Smooth muscle cell (in vitro differentiated cells): ENCODE measurements around the gene AFAP1. TPM values are rescaled to one million over a fixed set of nuclear protein-coding genes. Genes with fewer than 3 reads are reported as not detected.

Experiments
- DNase-seq: peaks from one replicate; lab custom pipeline; 2025; ENCODE audit not compliant: unreplicated experiment; lab: John Stamatoyannopoulos, UW
- H2AFZ ChIP-seq: fragments of 200-600 bp; sonication (generic); 2 replicates; pipeline ENCODE4 v1.6.0; 2016; ENCODE audit warnings: antibody characterized with exemption, low read depth, mild to moderate bottlenecking
- H3F3A ChIP-seq: fragments of 200-600 bp; sonication (generic); 2 replicates; pipeline ENCODE4 v1.6.0; 2017; ENCODE audit warnings: antibody characterized with exemption, low read depth
- H3K27ac ChIP-seq: fragments of 200-600 bp; sonication (generic); 2 replicates; pipeline ENCODE4 v1.5.1; 2016; ENCODE audit warnings: low read depth, mild to moderate bottlenecking
- H3K27me3 ChIP-seq: fragments of 200-600 bp; sonication (generic); 2 replicates; pipeline ENCODE4 v1.6.1; 2016; ENCODE audit warnings: low read depth, mild to moderate bottlenecking
- H3K36me3 ChIP-seq: fragments of 200-600 bp; sonication (generic); 2 replicates; pipeline ENCODE4 v1.5.1; 2016; ENCODE audit warnings: low read depth
- H3K4me1 ChIP-seq: fragments of 200-600 bp; sonication (generic); 2 replicates; pipeline ENCODE4 v1.5.1; 2016; ENCODE audit warnings: low read depth
- H3K4me2 ChIP-seq: fragments of 200-600 bp; sonication (generic); 2 replicates; pipeline ENCODE4 v1.6.0; 2016; ENCODE audit warnings: mild to moderate bottlenecking
- H3K4me3 ChIP-seq: fragments of 200-600 bp; sonication (generic); 2 replicates; pipeline ENCODE4 v1.5.1; 2016; ENCODE audit warnings: mild to moderate bottlenecking
- H3K79me2 ChIP-seq: fragments of 200-600 bp; sonication (generic); 2 replicates; pipeline ENCODE4 v1.6.0; 2016; ENCODE audit warnings: low read depth, mild to moderate bottlenecking
- H3K9ac ChIP-seq: fragments of 200-600 bp; sonication (generic); 2 replicates; pipeline ENCODE4 v1.6.0; 2016; ENCODE audit warnings: low read depth
- H3K9me3 ChIP-seq: fragments of 200-600 bp; sonication (generic); replicated peaks from 2 replicates; pipeline ENCODE4 v1.5.1; 2016; ENCODE audit warnings: low read depth
- H4K20me1 ChIP-seq: fragments of 200-600 bp; sonication (generic); 2 replicates; pipeline ENCODE4 v1.6.0; 2016; ENCODE audit warnings: low read depth
- WGBS: methylation state at CpG from one replicate; pipeline ENCODE4 v1.1.7; 2016; ENCODE audit warnings: low lambda C conversion rate; 5-methylcytosine and 5-hydroxymethylcytosine counted together
- polyA plus RNA-seq: library from polyadenylated mRNA; unstranded; fragments of >200 nt; fragmentation: Nextera tagmentation; extraction: Ambion mirVana; gene quantifications from 2 replicates; pipeline ENCODE4 v1.2.1, GENCODE V29; 2016
- total RNA-seq: library from RNA; depleted of rRNA; stranded (reverse); fragments of >200 nt; gene quantifications from 2 replicates; pipeline ENCODE4 v1.2.3, GENCODE V29; 2014
- TF ChIP-seq, protein P1 (sequence below): fragments of 200-600 bp; sonication (generic); IDR thresholded peaks from 2 replicates; pipeline ENCODE4 v1.5.1; 2017; ENCODE audit warnings: borderline replicate concordance, mild to moderate bottlenecking, antibody characterized with exemption; ENCODE audit not compliant: insufficient read depth, poor library complexity, severe bottlenecking

AFAP1 gene
- total and polyA plus RNA-seq, 2 experiments from 2014 or later, result 12.6 to 24.8 TPM

DNA sequence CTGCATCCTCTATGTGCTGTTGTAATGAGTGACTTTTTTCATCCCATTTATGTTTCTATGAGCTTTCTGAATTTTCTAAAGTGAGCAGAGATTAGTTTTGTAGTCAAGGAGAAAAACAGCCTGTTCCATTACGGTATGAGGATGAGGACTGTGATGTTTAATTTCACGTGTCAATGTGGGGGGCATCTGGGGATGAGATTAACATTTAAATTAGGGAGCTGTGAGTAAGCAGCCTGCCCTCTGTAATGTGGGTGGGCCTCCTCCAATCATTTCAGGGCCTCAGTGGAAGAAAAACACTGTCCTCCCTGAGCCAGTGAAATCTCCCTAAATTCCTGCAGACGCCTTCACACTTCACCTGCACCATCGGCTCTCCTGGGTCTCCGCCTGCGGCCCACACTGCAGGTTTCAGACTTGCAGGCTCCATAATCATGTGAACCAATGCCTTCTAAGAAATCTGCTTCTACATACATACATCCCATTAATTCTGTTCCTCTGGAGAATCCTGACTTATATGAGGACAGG is 121.7 kb downstream of the AFAP1 start:
- Histone ChIP-seq H3K27me3 (no peaks in the 10 kb centered on the region), H3K9ac (peak overlapping the region; percentile 16), H3K4me2 (peak overlapping the region; percentile 29), H3K79me2 (no peaks in the 10 kb centered on the region), H2AFZ (no peak overlapping the region), H3K36me3 (peaks cover 5% of the 10 kb centered on the region), H3K4me1 (peaks cover 3% of the 10 kb centered on the region), H3F3A (no peaks in the 10 kb centered on the region), H4K20me1 (peaks cover 14% of the 10 kb centered on the region), H3K27ac (peak overlapping the region; percentile 81), H3K9me3 (no peaks in the 10 kb centered on the region), H3K4me3 (no peak overlapping the region)
- WGBS, result 64% methylated on average over 6 of the region's 6 CpGs
- TF ChIP-seq, protein P1, sequence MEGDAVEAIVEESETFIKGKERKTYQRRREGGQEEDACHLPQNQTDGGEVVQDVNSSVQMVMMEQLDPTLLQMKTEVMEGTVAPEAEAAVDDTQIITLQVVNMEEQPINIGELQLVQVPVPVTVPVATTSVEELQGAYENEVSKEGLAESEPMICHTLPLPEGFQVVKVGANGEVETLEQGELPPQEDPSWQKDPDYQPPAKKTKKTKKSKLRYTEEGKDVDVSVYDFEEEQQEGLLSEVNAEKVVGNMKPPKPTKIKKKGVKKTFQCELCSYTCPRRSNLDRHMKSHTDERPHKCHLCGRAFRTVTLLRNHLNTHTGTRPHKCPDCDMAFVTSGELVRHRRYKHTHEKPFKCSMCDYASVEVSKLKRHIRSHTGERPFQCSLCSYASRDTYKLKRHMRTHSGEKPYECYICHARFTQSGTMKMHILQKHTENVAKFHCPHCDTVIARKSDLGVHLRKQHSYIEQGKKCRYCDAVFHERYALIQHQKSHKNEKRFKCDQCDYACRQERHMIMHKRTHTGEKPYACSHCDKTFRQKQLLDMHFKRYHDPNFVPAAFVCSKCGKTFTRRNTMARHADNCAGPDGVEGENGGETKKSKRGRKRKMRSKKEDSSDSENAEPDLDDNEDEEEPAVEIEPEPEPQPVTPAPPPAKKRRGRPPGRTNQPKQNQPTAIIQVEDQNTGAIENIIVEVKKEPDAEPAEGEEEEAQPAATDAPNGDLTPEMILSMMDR, result no peak
- no peak for DNase-seq

DNA sequence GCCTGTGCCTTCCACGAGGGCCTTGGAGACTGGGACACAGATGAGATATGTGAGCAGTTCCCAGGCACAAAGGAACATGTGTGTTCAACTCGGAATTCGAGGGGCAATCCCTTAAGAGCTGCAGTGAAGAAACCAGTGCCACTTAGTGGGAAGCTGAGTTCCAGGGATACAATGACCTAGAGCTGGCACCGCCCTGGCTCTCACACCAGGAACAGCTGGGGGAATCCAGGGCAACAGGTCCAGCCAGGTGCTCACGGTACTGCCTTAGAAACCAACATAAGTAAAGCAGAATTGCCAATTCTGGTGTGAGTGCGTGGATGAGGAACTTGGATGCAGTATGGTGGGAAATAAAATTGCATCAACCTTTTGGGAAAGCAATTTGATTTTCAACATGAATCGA is 122.9 kb downstream of the AFAP1 start:
- H3K27me3 ChIP-seq, result no peaks in the 10 kb centered on the region
- no peak overlapping the region for H3K4me2 ChIP-seq
- H4K20me1 ChIP-seq, result peaks cover 23% of the 10 kb centered on the region
- H3K27ac ChIP-seq, result no peak overlapping the region
- no peaks in the 10 kb centered on the region for H3F3A ChIP-seq
- H3K4me1 ChIP-seq, result peaks cover 8% of the 10 kb centered on the region
- TF ChIP-seq, protein P1, result no peak
- 90% methylated on average over 7 of the region's 7 CpGs for WGBS
- no peak overlapping the region for H2AFZ ChIP-seq
- no peak overlapping the region for H3K9ac ChIP-seq
- H3K9me3 ChIP-seq, result no peaks in the 10 kb centered on the region
- no peak for DNase-seq
- H3K79me2 ChIP-seq, result no peaks in the 10 kb centered on the region
- H3K4me3 ChIP-seq, result no peak overlapping the region
- H3K36me3 ChIP-seq, result peaks cover 5% of the 10 kb centered on the region

DNA sequence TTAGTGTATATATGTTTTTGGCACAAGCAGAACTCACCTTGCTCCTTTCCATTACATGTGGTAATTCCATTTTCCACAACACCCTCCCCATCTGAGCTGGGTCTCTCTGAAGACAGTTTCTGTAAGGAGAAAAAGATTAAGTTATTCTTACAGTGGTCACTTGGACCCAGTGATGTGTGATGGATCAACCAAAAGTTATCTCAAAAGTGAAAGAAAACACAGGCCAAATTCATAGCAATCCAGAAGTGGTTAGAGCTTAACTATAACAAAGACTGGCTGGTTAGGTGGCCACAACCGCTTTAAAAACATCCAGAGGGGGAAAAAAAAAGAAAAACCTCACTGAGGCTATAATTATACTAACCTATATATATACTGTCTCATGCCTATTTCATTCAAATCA is 123.7 kb downstream of the AFAP1 start:
- H3K4me3 ChIP-seq, result no peak overlapping the region
- TF ChIP-seq, protein P1, result no peak
- peaks cover 23% of the 10 kb centered on the region for H4K20me1 ChIP-seq
- WGBS, result 100% methylated on average over 1 of the region's 1 CpG
- H3K27me3 ChIP-seq, result no peaks in the 10 kb centered on the region
- no peaks in the 10 kb centered on the region for H3K9me3 ChIP-seq
- H3K27ac ChIP-seq, result no peak overlapping the region
- peaks cover 5% of the 10 kb centered on the region for H3K36me3 ChIP-seq
- H3K4me1 ChIP-seq, result peaks cover 12% of the 10 kb centered on the region
- no peak overlapping the region for H3K4me2 ChIP-seq
- DNase-seq, result no peak
- H2AFZ ChIP-seq, result no peak overlapping the region
- H3K9ac ChIP-seq, result no peak overlapping the region
- no peaks in the 10 kb centered on the region for H3F3A ChIP-seq
- H3K79me2 ChIP-seq, result no peaks in the 10 kb centered on the region

DNA sequence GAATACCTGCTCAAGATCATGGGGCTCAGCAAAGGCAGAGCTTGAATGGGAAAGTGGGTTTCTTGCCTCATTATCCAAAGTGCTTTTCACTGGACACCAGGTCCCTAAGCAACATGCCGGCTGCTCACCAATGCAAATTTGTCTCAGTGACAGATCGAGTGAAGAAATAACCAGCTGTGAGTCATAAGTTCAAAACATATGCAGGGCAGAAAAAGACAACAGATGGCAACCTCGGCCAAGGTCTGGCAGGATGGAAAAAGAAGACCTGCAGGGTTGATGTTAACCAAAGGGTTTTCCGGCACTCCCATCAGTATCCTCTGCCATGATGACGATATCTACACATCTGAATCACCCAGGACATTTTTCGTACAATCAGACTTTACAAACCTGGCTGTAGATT is 124.1 kb downstream of the AFAP1 start:
- no peak overlapping the region for H3K4me2 ChIP-seq
- H3K79me2 ChIP-seq, result no peaks in the 10 kb centered on the region
- 90% methylated on average over 6 of the region's 6 CpGs for WGBS
- H2AFZ ChIP-seq, result no peak overlapping the region
- H3K27me3 ChIP-seq, result no peaks in the 10 kb centered on the region
- peaks cover 23% of the 10 kb centered on the region for H4K20me1 ChIP-seq
- TF ChIP-seq, protein P1, result no peak
- peaks cover 12% of the 10 kb centered on the region for H3K4me1 ChIP-seq
- no peak overlapping the region for H3K9ac ChIP-seq
- H3K36me3 ChIP-seq, result peaks cover 5% of the 10 kb centered on the region
- no peak overlapping the region for H3K27ac ChIP-seq
- H3K4me3 ChIP-seq, result no peak overlapping the region
- no peaks in the 10 kb centered on the region for H3K9me3 ChIP-seq
- no peak for DNase-seq
- H3F3A ChIP-seq, result no peaks in the 10 kb centered on the region
